ENCODE results near the gene PEX5L.

DNA sequence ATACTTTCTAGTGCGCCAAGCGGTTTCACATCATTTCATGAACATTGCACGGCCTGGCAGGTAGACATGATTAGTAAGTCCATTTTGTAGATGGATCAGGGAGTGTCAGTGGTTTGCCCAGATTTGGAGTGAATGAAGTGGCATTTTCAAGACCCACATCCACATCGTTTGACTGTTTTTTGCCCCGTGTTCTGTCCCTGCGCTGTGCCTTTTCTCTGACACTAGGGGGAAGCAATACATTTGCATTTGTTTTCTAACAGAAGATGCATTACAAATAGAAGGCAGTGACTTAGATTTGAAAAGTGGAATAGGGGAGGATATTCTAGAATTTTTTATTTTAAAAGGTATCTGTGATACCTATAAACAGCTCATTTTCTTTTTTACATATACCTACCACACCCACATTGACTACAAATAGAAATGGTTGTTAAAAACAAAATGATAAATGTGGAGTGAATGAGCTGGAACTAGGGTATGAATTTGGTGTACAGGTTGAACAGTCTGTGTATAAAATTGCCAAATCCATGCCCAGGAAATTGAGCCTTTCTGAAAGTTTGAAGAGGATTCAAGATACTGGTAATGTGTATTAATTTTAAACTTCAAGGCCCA lies 285.9 kb downstream of the PEX5L start:
- TF ChIP-seq POLR2A (IDR thresholded peaks at IDR 0.05; ENCODE audit: low read depth, low read length) (no peak), TAF1 (IDR thresholded peaks at IDR 0.05; ENCODE audit: borderline replicate concordance, low read depth, low read length) (no peak), POLR2AphosphoS5 (IDR thresholded peaks at IDR 0.05; ENCODE audit: low read depth, low read length) (no peak)
